HUES48 (cell line): ENCODE data around the gene TEAD1.

ENCODE experiments used
- H3K27ac ChIP-seq: one replicate; pipeline ENCODE4 v1.7.0; 2013; ENCODE audit warnings: low read depth, low read length, inconsistent platforms
- H3K27me3 ChIP-seq: 2 replicates; pipeline ENCODE4 v1.6.1; 2013; ENCODE audit warnings: mild to moderate bottlenecking, low read length; ENCODE audit not compliant: control insufficient read depth, insufficient read depth
- H3K36me3 ChIP-seq: 2 replicates; pipeline ENCODE4 v1.6.1; 2013; ENCODE audit warnings: low read length; ENCODE audit not compliant: control insufficient read depth, insufficient read depth
- H3K4me1 ChIP-seq: 2 replicates; pipeline ENCODE4 v1.6.1; 2013; ENCODE audit warnings: mild to moderate bottlenecking, low read length; ENCODE audit not compliant: control insufficient read depth, insufficient read depth
- H3K4me3 ChIP-seq: 2 replicates; pipeline ENCODE4 v1.5.1; 2013; ENCODE audit warnings: mild to moderate bottlenecking, low read depth, low read length
- H3K9ac ChIP-seq: 2 replicates; pipeline ENCODE4 v1.6.1; 2013; ENCODE audit warnings: mild to moderate bottlenecking, low read depth, low read length, moderate library complexity
- H3K9me3 ChIP-seq: 2 replicates; pipeline ENCODE4 v1.6.1; 2013; ENCODE audit warnings: low read length; ENCODE audit not compliant: control insufficient read depth, insufficient read depth

TEAD1 gene

DNA sequence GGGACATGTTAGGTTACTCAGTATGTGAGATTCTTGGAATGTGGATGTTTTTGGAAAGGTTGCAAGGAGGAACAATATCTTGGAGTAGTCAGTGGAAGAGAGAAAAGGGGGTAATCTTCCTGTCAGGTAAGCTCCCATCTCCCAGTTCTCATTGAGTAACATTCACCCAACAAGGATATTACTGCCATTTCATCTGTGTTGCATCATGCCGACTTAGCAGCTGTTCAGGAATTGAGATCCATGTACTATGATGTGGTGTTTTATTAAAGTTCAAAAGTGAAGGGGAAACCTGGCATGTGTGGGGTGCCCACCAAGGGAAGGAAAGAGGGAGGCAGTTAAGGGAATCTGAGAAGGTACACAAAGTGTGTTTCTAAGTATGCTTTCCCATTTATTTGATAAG lies 276.4 kb downstream of the TEAD1 start:
- no peaks in the 10 kb centered on the region for H3K9me3 ChIP-seq
- no peak overlapping the region for H3K9ac ChIP-seq
- H3K4me1 ChIP-seq: no peaks in the 10 kb centered on the region
- no peaks in the 10 kb centered on the region for H3K27me3 ChIP-seq
- H3K4me3 ChIP-seq: no peak overlapping the region
- H3K36me3 ChIP-seq: no peaks in the 10 kb centered on the region
- no peak overlapping the region for H3K27ac ChIP-seq

DNA sequence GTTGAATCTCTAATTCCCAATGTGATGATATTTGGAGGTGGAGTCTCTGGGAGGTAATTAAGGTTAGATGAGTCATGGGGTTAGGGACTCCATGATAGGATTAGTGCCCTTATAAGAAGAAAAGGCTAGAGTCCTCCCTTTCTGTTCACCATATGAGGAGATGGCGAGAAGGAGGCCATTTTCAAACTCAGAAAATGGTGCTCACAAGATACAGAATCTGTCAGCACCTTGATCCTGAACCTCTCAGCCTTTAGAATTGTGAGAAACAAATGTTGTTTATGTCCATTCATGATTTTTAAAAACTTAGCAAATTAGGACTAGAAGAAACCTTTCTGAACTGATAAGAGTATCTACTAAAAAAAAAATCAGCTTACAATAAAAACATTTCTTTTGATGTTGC lies 277.2 kb downstream of the TEAD1 start:
- Histone ChIP-seq H3K9ac (no peak overlapping the region), H3K36me3 (no peaks in the 10 kb centered on the region), H3K9me3 (no peaks in the 10 kb centered on the region)

DNA sequence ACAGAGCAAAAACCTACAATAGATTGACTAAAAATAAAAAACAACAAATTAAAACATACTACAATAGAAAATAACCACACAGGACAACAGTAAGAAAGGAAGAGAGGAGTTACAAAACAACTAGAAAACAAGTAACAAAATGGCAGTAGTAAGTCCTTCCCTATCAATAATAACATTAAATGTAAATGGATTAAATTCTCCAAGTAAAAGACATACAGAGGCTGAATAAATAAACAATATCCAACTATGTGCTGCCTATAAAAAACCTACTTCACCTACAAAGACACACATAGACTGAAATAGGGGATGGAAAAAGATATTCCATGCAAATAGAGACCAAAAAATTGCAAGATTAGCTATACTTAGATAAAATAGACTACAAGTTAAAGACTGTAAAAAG lies 277.9 kb downstream of the TEAD1 start:
- no peaks in the 10 kb centered on the region for H3K36me3 ChIP-seq
- no peaks in the 10 kb centered on the region for H3K27me3 ChIP-seq
- H3K9ac ChIP-seq: no peak overlapping the region
- no peaks in the 10 kb centered on the region for H3K4me1 ChIP-seq
- no peaks in the 10 kb centered on the region for H3K9me3 ChIP-seq
- H3K4me3 ChIP-seq: no peak overlapping the region
- no peak overlapping the region for H3K27ac ChIP-seq

More for the DNA sequence above, 277.2 kb downstream of the TEAD1 start:
- Histone ChIP-seq H3K4me1 (no peaks in the 10 kb centered on the region), H3K27ac (no peak overlapping the region), H3K4me3 (no peak overlapping the region), H3K27me3 (no peaks in the 10 kb centered on the region)

DNA sequence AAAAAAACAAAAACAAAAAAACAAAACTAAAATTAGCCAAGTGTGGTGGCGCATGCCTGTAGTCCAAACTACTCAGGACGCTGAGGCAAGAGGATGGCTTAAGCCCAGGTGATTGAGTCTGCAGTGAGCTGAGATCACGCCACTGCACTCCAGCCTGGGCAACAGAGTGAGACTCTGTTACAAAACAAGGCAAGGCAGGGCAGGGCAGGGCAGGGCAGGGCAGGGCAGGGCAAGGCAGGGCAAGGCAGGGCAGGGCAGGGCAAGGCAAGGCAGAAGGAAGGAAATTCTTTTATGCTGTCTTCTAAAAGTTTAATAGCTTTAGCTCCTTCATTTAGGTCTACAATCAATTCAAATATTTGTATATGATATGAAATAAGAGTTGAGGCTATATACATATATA lies 284.8 kb downstream of the TEAD1 start:
- Histone ChIP-seq H3K9ac (no peak overlapping the region), H3K36me3 (no peaks in the 10 kb centered on the region), H3K4me1 (no peaks in the 10 kb centered on the region), H3K27ac (no peak overlapping the region), H3K9me3 (no peaks in the 10 kb centered on the region), H3K4me3 (no peak overlapping the region), H3K27me3 (no peaks in the 10 kb centered on the region)

DNA sequence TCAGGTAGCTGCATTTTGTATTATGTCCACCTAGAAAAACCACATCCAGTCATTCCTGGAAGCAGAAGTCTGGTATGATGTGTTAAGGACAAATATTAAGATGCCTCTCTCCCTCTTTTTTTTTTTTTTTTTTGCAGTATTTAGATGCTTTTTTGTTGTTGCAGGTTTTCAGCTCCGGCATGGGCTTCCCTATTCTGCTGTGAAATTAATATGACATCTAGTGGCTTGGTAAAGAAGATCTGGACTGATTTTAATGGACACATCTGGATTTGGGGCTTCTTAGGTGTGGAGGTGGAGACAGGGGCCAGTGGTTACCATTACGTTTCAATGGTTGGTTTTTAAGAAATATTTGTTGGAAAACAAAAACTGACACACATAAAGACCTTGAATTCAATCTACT lies 287.4 kb downstream of the TEAD1 start:
- Histone ChIP-seq H3K27me3 (no peaks in the 10 kb centered on the region; the same call in 1 of the 2 replicates), H3K36me3 (no peaks in the 10 kb centered on the region), H3K9me3 (no peaks in the 10 kb centered on the region), H3K4me3 (no peak overlapping the region), H3K4me1 (0 out of 2 replicates have a peak, but pooled peaks cover 4% of the 10 kb centered on the region), H3K27ac (no peak overlapping the region), H3K9ac (no peak overlapping the region)

DNA sequence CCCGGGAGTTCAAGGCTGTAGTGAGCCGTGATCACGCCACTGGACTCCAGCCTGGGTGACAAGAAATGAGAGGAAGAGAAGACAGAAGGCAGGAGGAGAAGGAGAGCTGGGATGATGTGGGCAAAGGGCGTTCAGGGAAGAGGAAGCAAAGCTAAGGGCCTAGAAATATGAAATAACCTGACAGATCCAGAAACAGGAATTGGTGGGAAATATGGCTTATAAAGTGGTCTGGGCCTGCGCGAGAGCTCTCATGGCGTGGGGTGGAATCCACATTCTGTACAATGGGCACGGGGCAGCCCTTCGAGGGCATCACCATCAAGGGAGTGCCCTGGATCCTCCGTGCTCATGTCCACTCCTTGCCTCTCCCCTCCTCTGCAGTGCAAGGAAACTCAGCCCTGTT lies 288.1 kb downstream of the TEAD1 start:
- 0 out of 2 replicates have a peak, but pooled peaks cover 5% of the 10 kb centered on the region for H3K4me1 ChIP-seq
- no peaks in the 10 kb centered on the region for H3K36me3 ChIP-seq
- H3K9ac ChIP-seq: no peak overlapping the region

DNA sequence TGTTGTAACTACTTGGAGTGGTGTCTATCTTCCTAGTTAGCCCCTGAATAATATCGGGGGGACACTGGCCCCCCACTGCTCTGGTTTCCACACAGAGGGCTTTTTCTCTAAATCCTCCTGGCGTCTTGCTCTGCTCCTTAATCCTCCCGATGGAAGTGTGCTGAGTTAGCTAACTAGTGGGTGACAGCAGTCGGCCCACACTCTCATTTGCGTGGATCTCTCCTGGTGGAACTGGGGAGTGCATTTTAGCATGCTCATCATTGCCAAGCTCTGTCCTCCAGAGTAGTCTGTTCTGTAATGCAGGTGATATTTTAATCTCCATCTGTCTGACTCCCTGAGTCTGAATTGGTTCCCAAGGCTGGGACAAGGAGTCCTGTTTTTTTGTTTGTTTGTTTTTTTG lies 288.8 kb downstream of the TEAD1 start:
- H3K9me3 ChIP-seq: no peaks in the 10 kb centered on the region
- no peaks in the 10 kb centered on the region for H3K36me3 ChIP-seq
- no peaks in the 10 kb centered on the region; the same call in 1 of the 2 replicates for H3K27me3 ChIP-seq
- H3K4me3 ChIP-seq: no peak overlapping the region
- H3K9ac ChIP-seq: no peak overlapping the region
- H3K4me1 ChIP-seq: 0 out of 2 replicates have a peak, but pooled peaks cover 5% of the 10 kb centered on the region
- no peak overlapping the region for H3K27ac ChIP-seq

More for the DNA sequence above, 288.1 kb downstream of the TEAD1 start:
- H3K27me3 ChIP-seq: no peaks in the 10 kb centered on the region; the same call in 1 of the 2 replicates
- H3K27ac ChIP-seq: no peak overlapping the region
- H3K9me3 ChIP-seq: no peaks in the 10 kb centered on the region
- H3K4me3 ChIP-seq: no peak overlapping the region

DNA sequence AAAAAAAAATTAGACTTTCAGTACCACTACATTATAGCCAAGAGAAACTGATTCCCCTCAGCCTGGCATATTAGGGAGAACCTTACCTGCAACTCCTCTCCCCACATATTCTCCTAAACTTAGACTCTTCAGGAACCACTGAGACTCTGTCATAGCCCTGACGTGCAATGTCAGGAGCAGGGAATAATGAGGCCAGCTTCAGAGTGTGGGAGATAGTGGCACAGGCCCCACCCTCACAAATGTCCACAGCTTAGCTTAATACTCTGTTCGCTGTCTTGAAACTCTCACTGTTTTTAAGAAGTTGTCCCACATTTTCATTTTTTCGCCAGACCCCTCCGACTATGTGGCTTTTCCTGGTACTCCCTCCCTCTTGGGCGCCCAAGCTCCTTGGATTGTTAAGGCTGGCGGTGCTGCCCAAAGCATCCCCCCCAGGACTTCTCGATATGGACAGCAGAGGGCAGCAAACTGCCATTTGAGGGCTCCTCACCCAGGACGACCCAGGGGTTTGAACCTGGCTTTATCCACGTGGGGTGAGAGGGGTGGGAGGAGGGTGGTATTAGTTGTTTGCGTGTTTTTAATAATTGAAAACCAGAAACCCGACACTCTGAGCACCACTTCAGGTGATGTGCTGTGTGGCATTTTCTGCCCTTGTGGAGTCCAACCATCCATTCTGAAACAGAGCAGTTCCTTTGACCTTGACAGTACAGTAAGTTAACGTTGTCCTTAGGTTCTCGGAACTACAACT lies 289.7 kb downstream of the TEAD1 start:
- Histone ChIP-seq H3K9ac (no peak overlapping the region), H3K36me3 (no peaks in the 10 kb centered on the region)

DNA sequence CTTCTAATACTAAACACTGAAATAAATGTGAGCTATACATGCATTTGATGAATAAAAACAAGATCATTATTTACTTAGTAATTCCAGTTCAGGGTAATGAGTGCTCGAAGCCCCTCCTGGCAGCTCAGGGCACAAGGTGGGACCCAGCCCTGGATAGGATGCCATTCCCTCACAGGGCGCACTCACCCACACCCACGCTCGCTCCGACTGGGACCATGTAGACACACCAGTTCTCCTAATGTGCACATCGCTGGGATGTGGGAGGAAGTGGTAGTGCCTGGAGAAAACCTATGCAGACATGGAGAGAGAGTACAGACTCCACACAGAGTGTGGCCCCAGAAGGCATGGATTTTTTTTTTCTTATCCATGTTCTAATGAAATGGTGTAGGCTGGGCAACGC lies 290.4 kb downstream of the TEAD1 start:
- H3K36me3 ChIP-seq: no peaks in the 10 kb centered on the region
- H3K27ac ChIP-seq: no peak overlapping the region
- no peak overlapping the region for H3K4me3 ChIP-seq
- no peaks in the 10 kb centered on the region for H3K9me3 ChIP-seq
- no peaks in the 10 kb centered on the region; the same call in 1 of the 2 replicates for H3K27me3 ChIP-seq
- no peak overlapping the region for H3K9ac ChIP-seq
- 0 out of 2 replicates have a peak, but pooled peaks cover 5% of the 10 kb centered on the region for H3K4me1 ChIP-seq

More for the DNA sequence above, 289.7 kb downstream of the TEAD1 start:
- Histone ChIP-seq H3K4me3 (no peak overlapping the region), H3K9me3 (no peaks in the 10 kb centered on the region), H3K27ac (no peak overlapping the region), H3K4me1 (0 out of 2 replicates have a peak, but pooled peaks cover 5% of the 10 kb centered on the region), H3K27me3 (no peaks in the 10 kb centered on the region; the same call in 1 of the 2 replicates)

DNA sequence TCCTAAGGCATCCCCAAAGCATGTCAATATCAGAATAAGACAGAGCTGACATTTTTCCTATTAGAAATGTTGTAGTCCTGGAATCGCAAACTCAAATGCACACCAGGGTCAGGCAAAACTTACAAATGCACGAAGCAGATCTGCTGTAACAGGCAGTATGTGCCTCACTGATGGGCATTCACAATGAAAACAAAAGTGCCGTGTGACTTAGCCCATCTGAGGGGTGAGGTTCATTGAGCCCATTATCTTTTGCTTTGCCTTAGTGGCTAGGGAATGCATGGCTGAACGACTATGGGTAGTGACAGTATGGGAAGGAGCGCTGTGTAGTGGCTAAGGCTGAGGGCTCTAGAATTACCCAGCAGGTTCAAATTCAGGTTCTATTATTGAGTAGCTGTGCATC lies 291.8 kb downstream of the TEAD1 start:
- Histone ChIP-seq H3K36me3 (no peaks in the 10 kb centered on the region), H3K27ac (no peak overlapping the region), H3K9ac (no peak overlapping the region), H3K4me3 (no peak overlapping the region), H3K4me1 (0 out of 2 replicates have a peak, but pooled peaks cover 5% of the 10 kb centered on the region), H3K9me3 (no peaks in the 10 kb centered on the region), H3K27me3 (no peaks in the 10 kb centered on the region; the same call in 1 of the 2 replicates)

DNA sequence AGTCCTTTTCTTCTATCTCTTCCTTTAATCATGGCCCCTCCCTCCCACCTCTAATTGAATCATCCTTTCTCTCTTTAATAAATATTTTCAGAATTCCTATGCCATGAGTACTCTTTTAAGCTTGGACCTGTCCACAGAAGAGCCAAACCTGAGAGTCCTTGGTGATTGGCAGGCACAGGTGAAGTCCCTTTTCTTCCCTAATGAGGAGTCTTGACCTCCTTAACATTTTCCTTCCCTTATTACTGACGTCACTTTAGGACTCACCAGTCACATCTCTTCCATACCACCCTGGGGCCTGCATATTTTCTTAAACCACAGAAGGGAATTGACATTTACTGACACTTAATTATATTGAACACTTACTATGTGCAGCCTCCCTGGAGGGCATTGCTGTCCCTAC lies 293.9 kb downstream of the TEAD1 start:
- Histone ChIP-seq H3K9ac (no peak overlapping the region), H3K4me3 (no peak overlapping the region), H3K27me3 (no peaks in the 10 kb centered on the region; the same call in 1 of the 2 replicates), H3K4me1 (0 out of 2 replicates have a peak, but pooled peaks cover 5% of the 10 kb centered on the region), H3K27ac (no peak overlapping the region), H3K36me3 (no peaks in the 10 kb centered on the region), H3K9me3 (no peaks in the 10 kb centered on the region)
